Heart right ventricle (tissue), 16 donors: ENCODE results near the gene C4B. TPM values are rescaled to one million over a fixed set of nuclear protein-coding genes. Genes with fewer than 3 reads are reported as not detected.

Source experiments
- ATAC-seq, 8 donors: fragments of 200-7000 bp; cut with Tn5 transposase; one replicate each; pipeline ENCODE4 v1.9.1; 2020; ENCODE audit warnings: mild to moderate bottlenecking in 8 of 8, moderate library complexity in 8 of 8, moderate number of reproducible peaks in 1 of 8
- DNase-seq, 2 donors: peaks; one replicate each; pipeline ENCODE4 v3.0.0-alpha.2; 2020
- H3K27ac ChIP-seq, 10 donors: fragments of 200-600 bp; sonication (generic) in 2 of 10; one replicate each; pipeline versions ENCODE4 v1.5.0 to v1.8.0; 2020 to 2022; ENCODE audit warnings: mild to moderate bottlenecking in 3 of 10
- H3K27me3 ChIP-seq, 7 donors: fragments of 200-600 bp; one replicate each; pipeline ENCODE4 v1.8.0; 2021 to 2022; ENCODE audit warnings: mild to moderate bottlenecking in 2 of 7
- H3K36me3 ChIP-seq, 9 donors: fragments of 200-600 bp; sonication (generic) in 1 of 9; one replicate each; pipeline versions ENCODE4 v1.5.0 to v1.8.0; 2020 to 2022; ENCODE audit warnings: mild to moderate bottlenecking in 2 of 9
- H3K4me1 ChIP-seq, 9 donors: fragments of 200-600 bp; sonication (generic) in 1 of 9; one replicate each; pipeline versions ENCODE4 v1.5.0 to v1.8.0; 2020 to 2022; ENCODE audit warnings: mild to moderate bottlenecking in 4 of 9
- H3K4me3 ChIP-seq, 10 donors: fragments of 200-600 bp; sonication (generic) in 2 of 10; one replicate each; pipeline versions ENCODE4 v1.5.0 to v1.8.0; 2020 to 2022; ENCODE audit warnings: mild to moderate bottlenecking in 7 of 10, moderate library complexity in 2 of 10
- H3K9me3 ChIP-seq, 11 donors: fragments of 200-600 bp in 10 of 11; sonication (generic) in 2 of 11; one replicate each; pipeline versions ENCODE4 v1.5.0 to v1.8.0; 2013 to 2022; ENCODE audit warnings: mild to moderate bottlenecking in 2 of 11, control low read depth in 1 of 11, moderate library complexity in 1 of 11
- CTCF ChIP-seq, 9 donors: fragments of 200-600 bp; sonication (generic) in 2 of 9; IDR thresholded peaks; one replicate each; pipeline versions ENCODE4 v1.5.0 to v1.8.0; 2021 to 2022; ENCODE audit warnings: antibody characterized with exemption in 9 of 9, mild to moderate bottlenecking in 5 of 9, moderate library complexity in 1 of 9
- WGBS, 2 donors: extraction: QIAGEN DNeasy Blood & Tissue Kit; methylation state at CpG; one replicate each; pipeline ENCODE4 v1.1.7; 2013; ENCODE audit warnings: inconsistent platforms in 1 of 2; 5-methylcytosine and 5-hydroxymethylcytosine counted together
- intact Hi-C, 10 donors: fragments of 100-400 bp; cut with DNase I; formaldehyde crosslinking; loops; one replicate each; pipeline versions ENCODE4 v1.11.1 to v1.14.2; 2022
- polyA plus RNA-seq, 2 donors: library from polyadenylated mRNA; stranded (reverse); fragments of 200-250 nt; gene quantifications; one replicate each; pipeline ENCODE4 v1.2.3, GENCODE V29; 2013
- total RNA-seq, 10 donors: library from RNA; stranded (reverse); fragmentation: NEBNext Ultra II Directional in 3 of 10; extraction: Animal tissue kit (Norgen Biotek cat#: 25700) in 3 of 10; gene quantifications; one replicate each; pipeline versions ENCODE4 v1.2.1 to v1.2.4, GENCODE V29; 2021 to 2023
- donor health status: Arrhythmogenic right ventricular cardiomyopathy.
- donor health status: ischemic (EF 13 %, LVEDD 7.1; RV severe dilation, severe dysfunction).
- donor health status: healthy with polysubstance abuse.
- donor health status: DM: no; HTN: yes; CAD: no.
- donor health status: DM: no; HTN: no; CAD: no.
- donor health status: ischemic (EF 25% LVEDD 6.9; RV normal size, moderate dysfunction).
- donor health status: ischemic (EF 25% LVEDD 5.7; RV mildly dilated, moderate dysfunction).
- donor health status: healthy.
- donor health status: DM: yes; HTN: yes; CAD: no.
- donor health status: Ischemic cardiomyopathy.
- donor health status: ischemic (EF 35%, LVEDD 5.7; RV mildly dilated, moderate dysfunction).
- donor health status: nonischemic (EF 11% LVEDD 7.7; RV severe dilation, severe dysfunction).
- donor health status: DM: yes; HTN: yes; CAD: no.
- donor health status: PGD.
- donor health status: ischemic (EF 29% LVEDD 5.4; RV normal size, mild dysfunction).
- donor health status: nonischemic (EF 23%, LVEDD 6.1; RV moderate dilation, normal function).

The C4B gene
- total and polyA plus RNA-seq, 12 donors = 32.6 to 357 (median 60.3) TPM

- intact Hi-C loops = no loop called here
- H3K4me3 ChIP-seq = no peak overlapping the region
- no peaks in the 10 kb centered on the region for H3K27me3 ChIP-seq
- peak in 1 of 2 donors; percentile 7 for DNase-seq
- WGBS, 2 donors = 91 to 93% methylated on average over 14 of the region's 14 CpGs
- no peak for TF ChIP-seq CTCF (IDR thresholded peaks at IDR 0.05)
- H3K9me3 ChIP-seq = no peaks in the 10 kb centered on the region
- peaks cover 0 to 100% (median 23%) of the 10 kb centered on the region in 9 donors for H3K36me3 ChIP-seq
- peaks cover 0 to 24% (median 3%) of the 10 kb centered on the region in 9 donors for H3K4me1 ChIP-seq
- H3K27ac ChIP-seq = no peak overlapping the region
- ATAC-seq = no peak
Measured at GRCh38 chr6:32068867-32069266, 54.3 kb downstream of the C4B start.

GRCh38 chr6:32069460-32069859 is 54.9 kb downstream of the C4B start:
- peak overlapping the region in 4 of 10 donors; percentile 38 to 72 (median 58) for H3K27ac ChIP-seq
- WGBS, 2 donors = 90 to 95% methylated on average over 17 of the region's 17 CpGs
- intact Hi-C loops = no loop called here

GRCh38 chr6:32069878-32070515 is 55.4 kb downstream of the C4B start:
- Histone ChIP-seq H3K27me3 (no peaks in the 10 kb centered on the region), H3K4me1 (peaks cover 0 to 24% (median 3%) of the 10 kb centered on the region in 9 donors), H3K27ac (peak overlapping the region in 7 of 10 donors; percentile 38 to 73 (median 64)), H3K4me3 (no peak overlapping the region), H3K36me3 (peaks cover 0 to 100% (median 13%) of the 10 kb centered on the region in 9 donors), H3K9me3 (no peaks in the 10 kb centered on the region)
- peak in 1 of 8 donors; percentile 5 for ATAC-seq
- TF ChIP-seq CTCF (IDR thresholded peaks at IDR 0.05) = no peak
- WGBS, 2 donors = 79 to 80% methylated on average over 24 of the region's 24 CpGs
- intact Hi-C loops = no loop called here
- DNase-seq = no peak

More at GRCh38 chr6:32069460-32069859, 54.9 kb downstream of the C4B start:
- ATAC-seq (no peak), DNase-seq (peak in 1 of 2 donors; percentile 10)
- Histone ChIP-seq H3K9me3 (no peaks in the 10 kb centered on the region), H3K36me3 (peaks cover 0 to 100% (median 18%) of the 10 kb centered on the region in 9 donors), H3K4me1 (peaks cover 0 to 24% (median 3%) of the 10 kb centered on the region in 9 donors), H3K27me3 (no peaks in the 10 kb centered on the region), H3K4me3 (no peak overlapping the region)
- no peak for TF ChIP-seq CTCF (IDR thresholded peaks at IDR 0.05)

GRCh38 chr6:32070814-32071543 is 56.4 kb downstream of the C4B start:
- 66 to 69% methylated on average over 16 of the region's 16 CpGs for WGBS, 2 donors
- Histone ChIP-seq H3K27me3 (no peaks in the 10 kb centered on the region), H3K4me3 (no peak overlapping the region), H3K27ac (peak overlapping the region in 8 of 10 donors; percentile 1 to 73 (median 64)), H3K4me1 (peaks cover 0 to 25% (median 3%) of the 10 kb centered on the region in 9 donors), H3K36me3 (peaks cover 0 to 100% (median 11%) of the 10 kb centered on the region in 9 donors), H3K9me3 (no peaks in the 10 kb centered on the region)
- no peak for TF ChIP-seq CTCF (IDR thresholded peaks at IDR 0.05)
- intact Hi-C loops = no loop called here
- ATAC-seq = peak; percentile 52 to 82 (median 67)
- peak; percentile 60 to 72 for DNase-seq
